HG03103 (cell line): ENCODE data around the gene RSAD2.
A peak's percentile ranks its signal among the peaks of the same experiment; 100 is the strongest.
"Not testable (repeated sequence)": the region's sequence is repeated elsewhere in the genome, so short reads cannot be mapped to it uniquely, and the experiment has no call there.

ENCODE experiments used
- ATAC-seq: cut with Tn5 transposase; IDR thresholded peaks from one replicate; pipeline ENCODE4 v1.9.1; 2021; ENCODE audit warnings: low read depth; ENCODE audit not compliant: unreplicated experiment

Gene RSAD2, protein sequence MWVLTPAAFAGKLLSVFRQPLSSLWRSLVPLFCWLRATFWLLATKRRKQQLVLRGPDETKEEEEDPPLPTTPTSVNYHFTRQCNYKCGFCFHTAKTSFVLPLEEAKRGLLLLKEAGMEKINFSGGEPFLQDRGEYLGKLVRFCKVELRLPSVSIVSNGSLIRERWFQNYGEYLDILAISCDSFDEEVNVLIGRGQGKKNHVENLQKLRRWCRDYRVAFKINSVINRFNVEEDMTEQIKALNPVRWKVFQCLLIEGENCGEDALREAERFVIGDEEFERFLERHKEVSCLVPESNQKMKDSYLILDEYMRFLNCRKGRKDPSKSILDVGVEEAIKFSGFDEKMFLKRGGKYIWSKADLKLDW

DNA sequence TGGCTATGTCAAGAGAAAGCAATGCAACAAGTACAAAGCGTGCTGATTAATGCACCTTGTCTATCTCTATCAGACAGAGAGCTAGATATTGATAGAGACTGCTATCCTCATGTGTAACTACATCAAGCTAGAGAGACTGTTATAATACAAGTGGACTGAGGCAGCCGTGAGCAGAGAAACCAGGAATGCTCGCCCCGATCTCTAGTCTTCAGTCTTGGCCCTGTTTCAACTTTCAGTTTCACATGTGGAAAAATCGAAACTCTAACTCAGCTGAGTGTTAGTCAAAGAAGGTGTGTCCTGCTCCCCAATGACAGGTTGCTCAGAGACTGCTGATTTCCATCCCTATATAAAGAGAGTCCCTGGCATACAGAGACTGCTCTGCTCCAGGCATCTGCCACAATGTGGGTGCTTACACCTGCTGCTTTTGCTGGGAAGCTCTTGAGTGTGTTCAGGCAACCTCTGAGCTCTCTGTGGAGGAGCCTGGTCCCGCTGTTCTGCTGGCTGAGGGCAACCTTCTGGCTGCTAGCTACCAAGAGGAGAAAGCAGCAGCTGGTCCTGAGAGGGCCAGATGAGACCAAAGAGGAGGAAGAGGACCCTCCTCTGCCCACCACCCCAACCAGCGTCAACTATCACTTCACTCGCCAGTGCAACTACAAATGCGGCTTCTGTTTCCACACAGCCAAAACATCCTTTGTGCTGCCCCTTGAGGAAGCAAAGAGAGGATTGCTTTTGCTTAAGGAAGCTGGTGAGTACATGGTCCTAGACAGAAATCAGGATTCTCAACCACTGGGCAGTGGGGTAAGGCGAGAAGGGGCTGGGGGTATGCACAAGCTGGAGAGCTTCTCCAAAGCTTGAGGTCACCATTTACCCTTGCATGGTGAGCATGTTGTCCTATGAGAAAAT, at the start of gene RSAD2:
Gene RSAD2 (plus strand): TSS at position 376 of the 903 bp plus-strand sequence. CDS start 24 bp downstream, at position 400.
- peak; percentile 58 for ATAC-seq

DNA sequence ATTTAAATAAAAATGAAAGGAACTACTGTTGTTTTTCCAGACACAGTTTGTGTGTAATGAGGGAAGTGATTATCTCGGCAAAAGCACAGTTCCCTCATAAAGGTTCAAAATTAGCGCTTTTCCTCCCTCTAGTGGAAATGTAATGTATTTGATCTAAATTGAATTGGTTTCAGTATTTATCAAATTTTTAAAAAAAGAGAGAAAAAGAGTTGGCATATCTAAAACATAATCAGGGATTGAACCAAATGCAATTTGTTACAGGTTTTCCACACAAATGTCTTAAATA, 49.3 kb upstream of the RSAD2 start:
- ATAC-seq = no peak

DNA sequence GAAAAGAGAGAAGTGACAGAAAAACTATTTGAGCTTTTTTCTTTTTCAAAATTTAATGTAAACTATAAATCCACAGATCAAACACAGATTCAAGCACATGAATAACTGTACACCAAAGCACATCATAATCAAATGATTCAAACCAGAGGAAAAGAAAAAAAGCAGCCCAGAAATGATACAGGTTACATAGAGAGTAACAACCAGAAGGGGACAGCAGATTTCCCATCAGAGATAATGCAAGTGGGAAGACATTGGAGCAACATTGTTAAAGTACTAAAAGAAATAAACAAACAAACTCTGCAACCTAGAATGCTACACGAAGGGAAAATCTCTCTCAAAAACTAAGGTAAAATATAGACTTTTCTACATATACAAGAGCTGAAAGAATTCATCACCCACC, 46.3 kb upstream of the RSAD2 start:
- ATAC-seq = no peak

DNA sequence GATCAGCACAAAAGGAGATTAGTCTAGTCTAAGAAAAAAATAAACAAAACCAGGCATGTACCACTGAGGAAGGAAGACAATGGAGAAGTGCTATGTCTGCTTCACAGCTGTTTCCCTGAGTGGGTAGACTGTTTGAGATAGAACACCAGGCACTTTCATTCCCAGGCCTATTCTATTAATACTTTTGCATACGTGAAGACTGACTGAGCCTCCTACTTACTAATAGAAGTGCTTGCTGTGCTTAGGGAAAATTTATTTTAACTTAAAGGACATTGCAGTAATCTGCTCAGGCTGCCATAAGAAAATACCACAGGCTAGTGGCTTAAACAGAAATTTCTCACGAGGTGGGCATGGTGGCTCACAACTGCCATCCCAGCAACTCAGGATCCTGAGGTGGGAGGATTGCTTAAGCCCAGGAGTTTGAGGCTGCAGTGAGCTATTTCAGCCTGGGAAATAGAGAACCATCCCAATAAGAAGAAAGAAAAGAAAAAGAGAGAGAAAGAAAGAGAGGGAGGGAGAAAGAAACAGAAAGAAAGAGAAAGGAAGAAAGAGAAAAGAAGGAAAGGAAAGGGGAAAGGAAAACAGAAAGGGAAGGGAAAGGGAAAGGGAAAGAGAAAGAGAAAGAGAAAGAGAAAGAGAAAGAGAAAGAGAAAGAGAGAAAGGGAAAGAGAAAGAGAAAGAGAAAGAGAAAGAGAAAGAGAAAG, 44.8 kb upstream of the RSAD2 start:
- ATAC-seq = no peak

DNA sequence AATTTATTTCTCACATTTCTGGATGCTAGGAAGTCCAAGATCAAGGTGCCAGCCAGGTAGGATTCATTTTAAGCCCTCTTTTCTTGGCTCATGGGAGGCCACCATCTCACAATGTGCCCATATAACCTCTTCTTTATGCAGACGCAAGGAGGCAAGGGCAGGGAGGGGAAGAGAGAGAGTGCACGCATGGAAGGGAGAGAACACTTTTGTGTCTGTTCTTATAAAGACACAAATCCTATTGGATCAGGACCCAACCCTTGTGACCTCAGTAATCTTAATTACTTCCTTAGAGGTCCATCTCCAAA, 44.3 kb upstream of the RSAD2 start:
- ATAC-seq = no peak

DNA sequence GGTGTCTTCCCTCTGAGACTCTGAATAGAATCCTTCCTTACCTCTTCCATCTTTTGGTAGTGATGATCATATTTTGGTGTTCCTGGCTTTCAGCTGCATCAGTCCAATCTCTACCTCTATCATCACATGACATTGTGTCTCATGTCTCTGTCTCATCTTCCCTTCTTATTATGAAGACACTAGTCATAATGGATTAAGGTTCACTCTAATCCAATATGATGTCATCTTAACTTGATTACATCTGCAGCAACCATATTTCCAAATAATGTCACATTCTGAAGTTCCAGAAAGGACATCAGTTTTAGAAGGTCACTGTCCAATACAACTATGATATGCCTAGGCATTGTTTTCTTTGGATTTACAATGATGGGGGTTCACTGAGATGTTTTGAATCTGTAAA, 43.4 kb upstream of the RSAD2 start:
- ATAC-seq = no peak

DNA sequence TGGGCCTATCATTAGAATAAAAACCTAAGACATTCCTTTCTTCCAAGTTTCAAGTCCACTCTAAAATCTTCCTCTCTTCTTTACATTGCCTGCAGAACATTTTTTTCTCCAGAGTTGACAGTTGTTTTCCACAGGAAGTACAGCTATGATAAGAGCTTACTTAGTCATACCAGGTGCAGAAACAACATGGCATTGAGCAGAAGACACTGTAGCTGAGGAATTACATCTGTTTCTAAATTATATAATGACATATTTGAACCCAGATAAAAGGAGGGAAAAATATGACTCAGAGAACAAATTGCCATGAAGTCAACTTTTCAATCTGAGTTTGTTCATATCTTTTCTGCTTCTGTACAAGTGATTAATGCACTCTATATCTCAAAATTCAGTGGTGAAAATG, 42.1 kb upstream of the RSAD2 start:
- no peak for ATAC-seq

DNA sequence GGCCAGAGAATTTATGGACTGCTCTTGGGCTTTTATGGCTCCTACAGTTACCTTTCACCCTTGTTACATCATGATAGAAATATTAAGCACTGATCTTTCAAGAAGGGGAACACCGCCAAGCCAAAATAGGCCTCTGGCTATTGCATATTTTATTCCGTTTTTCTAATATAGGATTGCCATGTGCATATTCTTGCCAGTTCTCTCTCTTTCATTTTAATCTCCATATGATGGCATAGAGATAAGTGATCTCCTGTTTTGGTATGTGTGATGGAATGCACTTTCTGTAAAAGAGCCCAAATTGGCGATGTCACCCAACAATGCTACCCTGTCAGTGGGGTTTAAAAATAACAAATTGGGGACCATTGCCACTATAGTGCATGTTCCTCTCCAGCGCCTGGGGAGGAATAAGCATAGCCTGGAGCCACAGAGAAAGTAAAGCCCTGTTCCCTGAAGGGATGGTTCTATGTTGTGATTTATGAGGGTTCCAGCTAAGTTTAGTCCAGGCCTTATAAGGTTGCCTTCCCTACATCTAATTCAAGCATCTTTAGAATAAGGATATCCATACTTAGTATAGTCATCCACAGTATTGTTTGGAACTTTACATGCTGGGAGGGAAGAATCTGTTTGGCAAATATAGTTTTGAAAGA, 38.8 kb upstream of the RSAD2 start:
- ATAC-seq = no peak

DNA sequence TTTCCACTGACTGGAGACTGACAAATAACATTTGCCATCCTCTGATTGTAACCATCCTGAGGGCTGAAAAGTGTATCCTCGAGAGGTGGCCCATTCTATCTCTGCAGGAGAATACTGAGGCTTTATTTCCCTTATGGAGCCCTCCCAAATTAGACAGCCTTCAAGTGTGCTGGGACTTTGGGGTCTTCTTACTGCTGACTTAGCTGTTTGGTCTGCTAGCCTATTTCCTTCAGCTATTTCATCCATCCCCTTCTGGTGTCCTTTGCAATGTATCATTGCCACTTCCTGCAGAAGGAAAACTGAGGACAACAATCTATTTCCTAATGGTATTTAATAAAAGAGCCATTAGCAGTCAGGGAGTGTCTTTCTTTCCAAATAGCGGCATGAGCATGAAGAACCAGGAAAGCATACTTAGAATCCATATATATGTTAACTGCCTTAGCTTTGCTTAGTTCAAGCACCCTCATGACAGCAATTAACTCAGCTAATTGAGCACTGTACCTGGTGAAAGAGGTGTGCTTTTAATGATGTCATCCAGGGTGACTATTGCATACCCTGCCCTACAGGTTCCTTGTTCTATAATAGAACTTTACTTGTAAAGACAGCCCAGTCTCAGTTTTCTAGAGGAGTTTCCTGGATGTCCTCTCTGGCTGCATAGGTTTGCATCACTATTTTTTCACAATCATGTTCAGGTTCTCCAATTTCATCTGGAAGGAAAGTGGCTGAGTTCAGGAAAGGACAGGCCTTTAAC, 35.9 kb upstream of the RSAD2 start:
- no peak for ATAC-seq

DNA sequence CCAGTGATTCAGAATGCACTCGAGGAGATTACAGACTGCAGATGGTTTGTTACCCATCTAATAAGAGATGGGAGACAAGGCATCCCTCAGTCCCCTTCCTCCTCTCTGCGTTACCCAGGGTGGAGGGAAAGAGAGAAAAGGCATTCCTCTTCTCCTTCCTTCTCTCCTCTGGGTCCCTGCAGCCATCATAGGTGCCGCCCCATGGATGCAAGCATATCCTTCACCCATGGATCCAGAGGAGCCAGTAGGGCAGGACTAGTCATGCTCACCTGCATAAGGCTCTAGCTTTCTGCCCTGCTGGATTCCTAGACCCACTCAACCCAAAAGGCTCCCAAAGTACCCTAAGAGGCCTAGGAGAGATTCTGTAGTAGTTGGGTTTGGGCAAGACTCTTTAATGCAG, 32.3 kb upstream of the RSAD2 start:
- ATAC-seq = no peak

DNA sequence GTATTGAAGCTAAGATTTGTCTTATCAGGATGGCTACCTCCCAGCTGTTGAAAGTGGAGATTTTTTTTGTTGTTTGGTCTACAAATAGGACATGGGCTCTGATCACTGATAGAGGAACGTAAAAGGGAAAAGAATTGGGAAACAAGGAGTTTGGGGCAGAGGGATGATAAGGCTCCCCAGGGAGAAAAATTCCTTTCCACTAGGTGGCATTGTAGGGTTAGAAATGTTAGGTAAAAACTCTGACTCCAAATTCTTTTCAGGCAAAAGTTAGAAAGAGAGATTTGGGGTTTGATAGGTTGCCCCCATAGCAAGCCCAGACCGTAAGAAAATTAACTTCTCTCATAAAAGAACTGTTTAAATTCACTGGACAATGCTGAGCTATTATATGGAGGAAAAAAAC, 31.7 kb upstream of the RSAD2 start:
- no peak for ATAC-seq

DNA sequence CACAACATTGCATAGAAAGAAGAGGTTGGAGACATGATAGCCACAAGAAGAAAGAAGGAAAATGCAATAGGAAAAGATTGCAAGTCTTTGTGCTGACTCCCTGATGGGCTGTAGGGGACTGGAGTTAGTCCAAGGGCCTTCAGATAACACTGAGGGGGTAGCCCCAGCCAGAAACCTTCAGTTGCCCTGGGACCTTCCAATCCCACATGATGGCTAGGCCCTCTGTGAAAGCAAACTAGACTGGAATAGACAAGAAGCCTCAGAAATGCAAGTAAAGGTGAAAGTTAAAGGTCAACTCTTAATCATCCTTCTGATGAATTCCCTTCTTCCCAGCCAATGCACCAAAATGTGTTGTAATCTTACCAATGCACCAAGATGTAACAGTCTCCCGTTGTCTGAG, 31.0 kb upstream of the RSAD2 start:
- no peak for ATAC-seq

DNA sequence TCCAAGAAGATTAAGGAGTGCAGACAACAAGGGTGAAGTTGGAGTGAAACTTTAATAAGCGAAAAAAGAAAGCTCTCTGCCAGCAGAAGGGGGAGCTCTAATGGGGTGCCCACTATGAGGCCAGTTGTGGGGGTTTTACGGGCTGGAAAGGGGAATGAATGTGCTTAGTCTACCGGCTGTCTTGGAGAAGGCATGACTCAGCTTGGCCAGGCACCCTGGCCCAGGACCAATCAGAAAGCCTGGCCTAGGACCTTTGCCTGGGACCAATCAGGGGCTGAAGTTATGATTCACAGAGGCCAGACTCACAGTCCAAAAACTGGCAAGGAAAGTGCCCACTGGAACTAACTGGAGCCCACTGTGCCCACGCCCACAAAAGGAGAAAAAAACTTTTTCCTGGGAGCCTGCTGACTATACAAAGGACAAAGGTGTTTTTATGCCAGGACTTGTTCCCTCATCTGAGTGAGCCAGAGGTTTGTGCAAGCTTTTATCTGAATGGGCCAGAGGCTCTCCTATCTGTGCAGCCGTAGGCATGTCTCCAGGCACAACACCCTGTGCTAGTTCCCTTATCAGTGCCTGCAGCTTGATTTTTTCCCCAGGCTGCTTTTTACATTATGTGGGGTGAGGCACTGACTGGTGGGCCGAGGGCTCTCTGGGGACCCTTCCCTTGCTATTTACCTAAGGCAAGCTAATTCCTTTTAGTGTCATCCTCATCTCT, 30.5 kb upstream of the RSAD2 start:
- ATAC-seq = no peak

DNA sequence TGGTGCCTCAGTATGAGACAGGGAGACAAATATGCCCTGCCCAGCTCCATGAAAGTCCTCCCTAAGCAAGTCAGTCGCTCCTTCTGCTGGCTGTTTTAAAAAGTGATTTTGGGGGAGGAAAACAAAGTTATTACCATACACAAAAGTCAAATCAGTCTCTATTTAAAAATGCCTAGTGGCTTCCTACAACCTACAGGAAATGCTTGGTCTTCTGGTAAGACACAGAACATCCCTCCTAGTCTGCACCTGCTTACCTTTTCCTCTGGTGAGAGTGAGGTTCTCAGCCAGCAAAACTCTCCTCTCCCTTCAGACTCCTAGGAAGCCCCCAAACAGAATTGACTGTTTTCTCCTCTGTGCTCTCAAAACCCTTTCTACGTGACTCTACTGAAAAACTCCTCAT, 25.4 kb upstream of the RSAD2 start:
- no peak for ATAC-seq

DNA sequence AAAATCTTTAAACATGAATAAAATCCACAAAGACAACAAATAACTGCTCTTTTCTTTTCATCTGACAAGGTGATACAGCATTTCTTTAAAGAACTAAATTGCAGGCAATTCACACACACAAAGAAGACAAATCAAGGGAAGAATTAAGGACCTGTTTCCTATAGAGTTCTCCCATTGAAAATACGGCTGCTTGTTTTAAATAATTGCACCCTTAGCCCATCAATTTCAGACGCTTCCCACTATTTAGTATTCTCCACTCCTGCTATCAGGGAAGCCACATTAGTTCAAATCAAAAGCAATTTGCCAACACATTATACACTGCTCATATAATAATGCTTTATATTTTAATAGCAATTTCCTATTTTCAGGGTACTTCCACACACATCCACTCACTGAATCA, 23.2 kb upstream of the RSAD2 start:
- ATAC-seq = no peak

DNA sequence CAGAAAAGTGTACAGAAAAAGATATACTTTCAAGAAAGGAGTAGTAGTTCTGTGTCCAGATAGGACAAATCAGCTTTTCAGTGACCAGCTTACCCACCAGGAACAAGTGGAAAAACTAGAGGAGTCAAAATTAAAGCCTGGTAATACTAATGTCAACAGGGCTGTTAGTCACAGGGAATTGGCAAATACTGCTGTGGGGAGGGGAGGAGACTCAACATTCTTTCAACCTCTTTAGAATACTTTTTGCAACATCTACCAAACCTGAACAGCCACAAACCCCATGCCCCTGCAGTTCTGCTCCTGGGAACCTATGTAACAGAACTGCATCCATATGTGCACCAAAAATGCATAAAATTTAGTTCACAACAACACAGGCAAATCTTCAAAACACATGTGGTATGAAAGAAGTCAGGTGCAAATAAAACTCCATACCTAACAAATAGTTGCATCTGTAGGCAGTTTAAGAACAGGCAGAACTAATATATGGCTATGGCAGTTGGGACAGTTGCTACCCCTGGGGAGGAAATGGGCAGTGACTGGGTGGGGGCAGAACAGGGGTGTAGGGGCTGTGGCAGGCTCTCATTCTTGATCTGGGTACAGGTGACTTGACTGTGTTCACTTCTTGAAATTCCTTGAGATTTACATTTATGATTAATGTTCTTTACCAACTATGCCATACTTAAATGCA, 21.6 kb upstream of the RSAD2 start:
- no peak for ATAC-seq

DNA sequence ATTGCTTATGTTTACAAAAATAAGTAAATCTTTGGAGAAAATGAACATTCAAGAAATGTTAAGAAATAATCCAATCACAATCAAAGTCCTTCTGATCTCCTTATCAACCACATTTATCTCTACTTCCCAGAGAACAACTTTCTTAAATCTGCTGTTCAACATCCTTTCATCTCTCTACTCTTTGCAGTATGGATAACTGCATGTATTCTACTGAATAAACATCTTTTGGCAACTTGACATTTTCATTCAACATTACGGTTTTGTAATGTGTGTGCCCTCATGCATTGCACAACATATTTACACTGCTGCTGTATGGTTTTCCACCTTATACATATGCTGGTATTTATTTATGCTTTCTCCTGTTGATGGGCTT, 21.0 kb upstream of the RSAD2 start:
- ATAC-seq = no peak

DNA sequence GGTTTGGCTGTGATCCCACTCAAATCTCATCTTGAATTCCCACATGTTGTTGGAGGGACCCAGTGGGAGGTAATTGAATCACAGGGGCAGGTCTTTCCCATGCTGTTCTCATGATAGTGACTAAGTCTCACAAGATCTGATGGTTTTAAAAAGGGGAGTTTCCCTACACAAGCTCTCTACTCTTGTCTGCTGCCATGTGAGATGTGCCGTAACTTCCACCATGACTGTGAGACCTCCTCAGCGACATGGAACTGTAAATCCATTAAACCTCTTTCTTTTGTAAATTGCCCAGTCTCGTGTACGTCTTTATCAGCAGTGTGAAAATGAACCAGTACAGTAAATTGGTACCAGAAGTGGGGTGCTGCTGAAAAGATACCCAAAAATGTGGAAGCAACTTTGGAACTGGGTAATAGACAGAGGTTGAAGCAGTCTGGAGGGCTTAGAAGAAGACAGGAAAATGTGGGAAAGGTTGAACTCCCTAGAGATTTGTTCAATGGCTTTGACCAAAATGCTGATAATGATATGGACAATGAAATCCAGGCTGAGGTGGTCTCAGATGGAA, 19.0 kb upstream of the RSAD2 start:
- not testable (repeated sequence) for ATAC-seq

DNA sequence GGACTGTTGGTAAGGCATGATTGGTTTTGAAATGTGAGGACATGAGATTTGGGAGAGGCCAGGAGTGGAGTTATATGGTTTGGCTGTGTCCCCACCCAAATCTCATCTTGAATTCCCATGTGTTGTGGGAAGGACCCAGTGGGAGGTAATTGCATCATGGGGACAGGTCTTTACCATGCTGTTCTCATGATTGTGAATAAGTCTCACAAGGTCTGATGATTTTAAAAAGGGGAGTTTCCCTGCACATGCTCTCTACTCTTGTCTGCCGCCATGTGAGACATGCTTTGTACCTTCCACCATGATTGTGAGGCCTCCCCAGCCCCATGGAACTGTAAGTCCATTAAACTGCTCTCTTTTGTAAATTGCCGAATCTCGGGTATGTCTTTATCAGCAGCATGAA, 17.3 kb upstream of the RSAD2 start:
- no peak for ATAC-seq
